Right lobe of liver (tissue), 4 donors: ENCODE data around the gene AMPD3.

ENCODE experiments used
- POLR2A ChIP-seq: fragments of 450-650 bp; IDR thresholded peaks from one replicate; pipeline ENCODE4 v1.6.1; 2017; ENCODE audit warnings: antibody characterized with exemption, mild to moderate bottlenecking
- TF ChIP-seq, protein P1 (sequence below), 4 donors: fragments of 200-600 bp in 3 of 4; fragments of 450-650 bp in 1 of 4; IDR thresholded peaks; one replicate each; pipeline versions ENCODE4 v1.5.1 to v1.8.0; 2016 to 2022; ENCODE audit warnings: antibody characterized with exemption in 4 of 4, mild to moderate bottlenecking in 2 of 4
- donor health status: DM: no; HTN: no; CAD: no.
- donor health status: DM: no; HTN: no; CAD: no.
- donor health status: DM: no; HTN: yes; CAD: no.

DNA sequence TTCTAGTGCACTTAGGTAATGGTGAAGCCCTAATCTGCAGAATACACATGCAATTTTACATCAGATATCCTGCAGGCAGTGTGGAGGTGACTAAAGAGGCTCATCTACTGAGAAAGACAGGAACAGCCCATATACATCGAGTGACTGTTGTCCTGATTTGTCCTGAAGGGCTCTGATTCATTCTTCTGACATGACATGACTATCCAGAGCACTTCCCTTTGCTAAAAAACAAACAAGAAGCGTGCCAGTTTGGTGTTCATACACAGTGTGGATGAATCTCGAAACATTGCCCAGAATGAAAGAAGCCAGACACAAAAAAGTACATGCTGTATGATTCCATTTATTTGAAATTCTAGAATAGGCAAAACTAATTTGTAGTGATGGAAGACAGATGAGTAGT is 48.0 kb upstream of the AMPD3 start:
- TF ChIP-seq, protein P1, sequence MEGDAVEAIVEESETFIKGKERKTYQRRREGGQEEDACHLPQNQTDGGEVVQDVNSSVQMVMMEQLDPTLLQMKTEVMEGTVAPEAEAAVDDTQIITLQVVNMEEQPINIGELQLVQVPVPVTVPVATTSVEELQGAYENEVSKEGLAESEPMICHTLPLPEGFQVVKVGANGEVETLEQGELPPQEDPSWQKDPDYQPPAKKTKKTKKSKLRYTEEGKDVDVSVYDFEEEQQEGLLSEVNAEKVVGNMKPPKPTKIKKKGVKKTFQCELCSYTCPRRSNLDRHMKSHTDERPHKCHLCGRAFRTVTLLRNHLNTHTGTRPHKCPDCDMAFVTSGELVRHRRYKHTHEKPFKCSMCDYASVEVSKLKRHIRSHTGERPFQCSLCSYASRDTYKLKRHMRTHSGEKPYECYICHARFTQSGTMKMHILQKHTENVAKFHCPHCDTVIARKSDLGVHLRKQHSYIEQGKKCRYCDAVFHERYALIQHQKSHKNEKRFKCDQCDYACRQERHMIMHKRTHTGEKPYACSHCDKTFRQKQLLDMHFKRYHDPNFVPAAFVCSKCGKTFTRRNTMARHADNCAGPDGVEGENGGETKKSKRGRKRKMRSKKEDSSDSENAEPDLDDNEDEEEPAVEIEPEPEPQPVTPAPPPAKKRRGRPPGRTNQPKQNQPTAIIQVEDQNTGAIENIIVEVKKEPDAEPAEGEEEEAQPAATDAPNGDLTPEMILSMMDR (IDR thresholded peaks at IDR 0.05) = no peak
- no peak for TF ChIP-seq POLR2A
